GM12874 (cell line): ENCODE data around the gene AGAP1.

Source experiments
- TF ChIP-seq, protein P1 (sequence below): IDR thresholded peaks from 2 replicates; pipeline ENCODE4 v1.5.1; 2011; ENCODE audit warnings: low read depth, mild to moderate bottlenecking, control low read depth, low read length, moderate library complexity; ENCODE audit not compliant: insufficient read depth

AGAP1 gene

DNA sequence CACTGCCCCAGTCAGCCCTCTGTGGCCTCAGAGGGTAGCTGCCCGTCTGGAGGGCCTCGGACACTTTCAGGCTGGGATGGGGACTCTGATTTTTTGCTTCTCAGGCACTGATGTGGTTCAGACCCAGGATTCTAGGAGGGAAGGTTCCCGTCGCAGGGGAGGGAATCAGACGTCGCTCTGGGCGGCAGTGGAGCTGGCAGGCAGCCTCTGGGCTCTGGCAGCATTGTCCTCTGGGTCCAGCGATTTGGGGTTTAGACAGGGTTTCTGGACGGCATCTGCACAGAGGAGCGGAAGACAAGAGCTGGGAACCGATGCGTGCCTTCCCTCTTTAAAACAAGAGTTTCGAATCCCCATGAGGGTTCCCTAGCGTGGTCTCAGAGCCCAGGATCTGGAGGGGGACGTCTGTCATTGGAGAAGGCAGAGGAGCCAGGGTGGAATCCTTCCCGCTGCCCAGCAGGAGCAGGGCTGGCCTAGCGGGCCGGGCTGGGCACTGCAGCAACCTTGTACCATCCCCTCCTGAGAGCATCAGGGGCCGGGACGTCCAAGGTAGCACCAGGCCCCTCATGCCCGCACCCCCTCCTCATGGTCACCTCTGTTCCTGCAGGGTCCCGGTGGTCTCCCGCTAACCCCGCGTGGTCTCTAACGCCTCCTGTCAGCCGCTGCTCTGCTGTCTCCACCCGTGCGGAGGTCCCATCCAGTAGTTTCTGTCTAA is 246.0 kb downstream of the AGAP1 start:
- TF ChIP-seq, protein P1, sequence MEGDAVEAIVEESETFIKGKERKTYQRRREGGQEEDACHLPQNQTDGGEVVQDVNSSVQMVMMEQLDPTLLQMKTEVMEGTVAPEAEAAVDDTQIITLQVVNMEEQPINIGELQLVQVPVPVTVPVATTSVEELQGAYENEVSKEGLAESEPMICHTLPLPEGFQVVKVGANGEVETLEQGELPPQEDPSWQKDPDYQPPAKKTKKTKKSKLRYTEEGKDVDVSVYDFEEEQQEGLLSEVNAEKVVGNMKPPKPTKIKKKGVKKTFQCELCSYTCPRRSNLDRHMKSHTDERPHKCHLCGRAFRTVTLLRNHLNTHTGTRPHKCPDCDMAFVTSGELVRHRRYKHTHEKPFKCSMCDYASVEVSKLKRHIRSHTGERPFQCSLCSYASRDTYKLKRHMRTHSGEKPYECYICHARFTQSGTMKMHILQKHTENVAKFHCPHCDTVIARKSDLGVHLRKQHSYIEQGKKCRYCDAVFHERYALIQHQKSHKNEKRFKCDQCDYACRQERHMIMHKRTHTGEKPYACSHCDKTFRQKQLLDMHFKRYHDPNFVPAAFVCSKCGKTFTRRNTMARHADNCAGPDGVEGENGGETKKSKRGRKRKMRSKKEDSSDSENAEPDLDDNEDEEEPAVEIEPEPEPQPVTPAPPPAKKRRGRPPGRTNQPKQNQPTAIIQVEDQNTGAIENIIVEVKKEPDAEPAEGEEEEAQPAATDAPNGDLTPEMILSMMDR = no peak

DNA sequence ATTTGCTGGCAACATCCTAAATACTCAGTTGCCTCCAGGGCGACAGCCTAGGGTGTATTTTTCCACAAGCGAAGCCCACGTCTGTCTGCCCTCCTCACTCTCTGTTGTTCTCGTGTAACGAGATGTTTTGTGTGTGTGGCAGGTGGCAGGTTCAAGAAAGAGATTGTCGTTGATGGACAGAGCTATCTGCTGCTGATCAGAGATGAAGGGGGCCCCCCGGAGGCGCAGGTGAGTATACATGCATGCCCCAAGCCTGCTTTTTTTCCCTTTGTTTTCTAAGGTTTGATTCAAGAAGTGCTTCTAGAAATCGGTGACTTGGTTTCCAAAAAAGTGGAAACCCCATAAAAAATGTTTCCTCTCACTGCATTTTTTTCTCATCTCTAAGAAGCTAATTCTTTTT is 247.0 kb downstream of the AGAP1 start:
- TF ChIP-seq, protein P1 = peak; percentile 48

DNA sequence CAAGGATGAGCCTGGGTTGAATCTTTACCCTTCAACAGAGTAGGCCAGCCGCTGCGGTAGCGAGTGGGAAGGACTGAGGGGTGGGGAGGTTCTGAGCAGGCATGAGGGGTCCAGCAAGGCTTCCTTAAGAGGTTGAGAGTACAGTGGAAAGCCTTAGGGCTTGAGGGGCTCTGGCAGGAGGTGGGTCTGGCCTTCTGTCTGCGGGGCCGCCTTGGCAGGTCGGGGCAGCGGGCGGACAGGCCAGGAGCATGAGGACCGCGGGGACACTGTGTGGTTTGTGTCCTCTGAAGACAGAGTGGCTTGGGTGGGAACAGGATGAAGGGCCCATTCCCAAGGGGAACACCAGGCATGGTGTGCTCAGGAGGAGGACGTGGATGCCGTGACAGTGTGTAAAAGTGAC is 250.3 kb downstream of the AGAP1 start:
- TF ChIP-seq, protein P1 = no peak

DNA sequence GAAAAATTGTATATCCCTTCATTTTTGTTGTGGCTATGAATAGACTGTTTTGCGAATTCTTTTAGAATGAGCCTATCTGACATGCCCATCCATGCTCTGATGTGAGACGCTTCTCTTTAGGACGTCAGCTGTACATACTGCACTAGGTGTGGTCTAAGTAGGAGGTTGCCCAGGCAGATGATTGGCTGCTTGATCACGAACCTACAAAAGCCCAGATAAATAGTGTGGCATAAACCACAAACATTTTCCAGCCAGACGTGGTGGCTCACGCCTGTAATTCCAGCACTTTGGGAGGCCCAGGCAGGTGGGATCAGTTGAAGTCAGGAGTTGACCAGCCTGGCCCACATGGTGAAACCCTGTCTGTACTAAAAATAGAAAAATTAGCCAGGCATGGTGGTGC is 251.8 kb downstream of the AGAP1 start:
- TF ChIP-seq, protein P1 = no peak

DNA sequence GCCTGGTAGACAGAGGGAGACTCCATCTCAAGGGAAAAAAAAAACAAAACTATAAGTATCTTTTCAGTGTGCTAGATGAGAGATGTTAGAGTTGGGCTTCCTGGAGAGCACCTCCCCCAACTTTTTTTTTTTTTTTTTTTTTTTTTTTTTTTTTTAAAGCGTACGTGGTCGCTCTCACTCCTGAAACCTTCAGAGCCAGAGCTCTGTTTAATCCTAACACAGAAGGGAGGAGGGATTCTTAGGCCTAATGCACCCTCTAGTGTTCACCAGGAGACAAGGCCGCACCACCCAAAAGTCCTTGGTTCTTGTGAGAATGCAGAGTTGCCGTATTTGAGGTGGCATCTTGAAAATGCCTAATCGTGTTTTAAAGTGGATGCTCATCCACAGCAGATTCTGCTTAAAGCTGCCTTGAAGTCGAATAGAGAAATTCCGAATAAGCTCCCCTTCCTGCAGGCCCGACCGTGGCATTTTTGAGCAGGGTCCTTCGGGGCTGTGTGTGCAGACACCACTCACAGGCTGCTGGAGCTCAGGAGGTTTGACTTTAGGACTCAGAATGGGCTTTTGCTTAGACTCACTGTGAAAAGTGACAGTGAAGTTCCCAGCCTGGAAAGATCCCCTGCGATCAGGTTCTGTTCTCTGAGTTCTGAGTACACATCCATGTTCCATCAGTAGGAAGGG is 252.6 kb downstream of the AGAP1 start:
- TF ChIP-seq, protein P1 = peak; percentile 60

DNA sequence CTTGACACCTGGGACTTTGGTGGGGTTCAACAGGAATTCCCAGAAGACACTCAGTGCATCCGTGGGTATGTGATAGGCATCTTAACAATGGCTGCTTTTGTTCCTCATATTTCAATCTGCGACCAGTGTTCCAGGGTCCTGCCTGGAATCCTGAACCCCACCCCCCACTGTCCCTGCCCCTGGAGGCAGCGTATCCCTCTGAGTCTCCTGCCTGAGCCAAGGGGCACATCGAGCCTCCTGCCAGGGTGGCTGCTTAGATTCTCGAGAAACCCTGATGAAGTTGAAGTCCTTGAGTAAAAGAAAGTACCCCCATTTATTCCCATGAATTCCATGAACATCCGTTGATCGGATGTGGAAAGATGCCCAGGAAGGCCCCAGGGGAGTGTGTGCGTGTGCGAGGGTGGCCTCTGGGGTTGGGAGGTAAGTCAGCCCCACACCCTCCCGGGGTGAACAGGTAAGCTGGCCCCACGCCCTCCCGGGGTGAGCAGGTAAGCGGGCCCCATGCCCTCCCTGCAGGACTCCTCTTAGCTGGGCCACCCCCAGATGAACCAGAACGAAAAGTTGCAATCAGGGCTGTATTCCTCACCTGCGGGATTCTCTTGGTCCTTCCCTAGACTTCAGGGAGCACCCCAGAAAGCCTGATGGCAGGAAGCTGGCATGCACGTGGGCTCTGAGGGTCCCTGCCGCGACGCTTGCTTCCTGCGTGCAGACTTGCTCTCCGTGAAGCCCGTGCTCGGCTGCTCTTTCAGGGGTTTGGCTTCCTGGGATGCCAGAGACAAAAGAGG is 253.3 kb downstream of the AGAP1 start:
- TF ChIP-seq, protein P1 = no peak

DNA sequence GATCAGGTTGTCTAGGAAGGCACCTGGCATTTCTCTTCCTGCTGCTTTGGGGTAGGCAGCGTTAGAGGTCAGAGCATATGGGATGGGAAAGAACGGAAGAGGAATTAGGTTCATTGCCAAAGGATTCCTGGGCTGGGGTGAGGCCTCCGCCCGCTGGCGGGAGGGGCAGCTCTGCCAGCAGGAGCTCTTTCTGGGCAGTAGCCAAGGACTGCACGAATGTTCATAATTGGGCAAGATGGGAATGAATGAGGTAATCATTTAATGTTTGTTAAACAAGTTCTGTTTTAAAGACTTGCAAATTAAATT is 253.9 kb downstream of the AGAP1 start:
- TF ChIP-seq, protein P1 = no peak
